Liver (tissue), 9 donors: ENCODE data around the gene SLC2A9. TPM values are rescaled to one million over a fixed set of nuclear protein-coding genes. Genes with fewer than 3 reads are reported as not detected.
A peak's percentile ranks its signal among the peaks of the same experiment; 100 is the strongest.

ENCODE experiments used
- DNase-seq: peaks from one replicate; pipeline ENCODE4 v3.0.0-alpha.2; 2017; ENCODE audit warnings: low spot score
- H3K27ac ChIP-seq, 2 donors: one replicate each; pipeline ENCODE4 v1.7.0; 2013; ENCODE audit warnings: inconsistent platforms in 2 of 2, low read length in 2 of 2, control low read depth in 1 of 2, low read depth in 1 of 2, mild to moderate bottlenecking in 1 of 2
- H3K27me3 ChIP-seq, 4 donors: one replicate each; pipeline versions ENCODE4 v1.6.1 to v1.7.0; 2013; ENCODE audit warnings: low read length in 3 of 4, inconsistent platforms in 1 of 4, mild to moderate bottlenecking in 1 of 4, moderate library complexity in 1 of 4; ENCODE audit not compliant: control insufficient read depth in 4 of 4, insufficient read depth in 4 of 4
- H3K36me3 ChIP-seq, 4 donors: one replicate each; pipeline versions ENCODE4 v1.6.1 to v1.7.0; 2013; ENCODE audit warnings: low read length in 3 of 4, mild to moderate bottlenecking in 3 of 4, low read depth in 1 of 4, moderate library complexity in 1 of 4; ENCODE audit not compliant: control insufficient read depth in 4 of 4, insufficient read depth in 3 of 4
- H3K4me1 ChIP-seq, 4 donors: one replicate each; pipeline versions ENCODE4 v1.6.1 to v1.7.0; 2013; ENCODE audit warnings: low read length in 3 of 4, mild to moderate bottlenecking in 3 of 4, moderate library complexity in 1 of 4; ENCODE audit not compliant: control insufficient read depth in 4 of 4, insufficient read depth in 4 of 4
- H3K4me3 ChIP-seq, 3 donors: one replicate each; pipeline versions ENCODE4 v1.6.1 to v1.7.0; 2013; ENCODE audit warnings: low read length in 3 of 3, control low read depth in 1 of 3, low read depth in 1 of 3, mild to moderate bottlenecking in 1 of 3
- H3K9ac ChIP-seq, 2 donors: one replicate each; pipeline ENCODE4 v1.7.0; 2013; ENCODE audit warnings: low read length in 2 of 2, mild to moderate bottlenecking in 2 of 2, moderate library complexity in 2 of 2, control low read depth in 1 of 2, low read depth in 1 of 2
- H3K9me3 ChIP-seq, 4 donors: one replicate each; pipeline versions ENCODE4 v1.6.1 to v1.7.0; 2013; ENCODE audit warnings: low read length in 3 of 4; ENCODE audit not compliant: control insufficient read depth in 4 of 4
- ATF3 ChIP-seq: IDR thresholded peaks from 2 replicates; pipeline ENCODE4 v1.6.1; 2016; ENCODE audit warnings: antibody characterized with exemption
- EGR1 ChIP-seq, 2 donors: IDR thresholded peaks; 2 replicates each; pipeline ENCODE4 v1.6.1; 2016 to 2018; ENCODE audit warnings: antibody characterized with exemption in 2 of 2, low read depth in 2 of 2
- FOXA1 ChIP-seq: IDR thresholded peaks from 2 replicates; pipeline ENCODE4 v1.6.1; 2016; ENCODE audit warnings: antibody characterized with exemption
- FOXA2 ChIP-seq: IDR thresholded peaks from 2 replicates; pipeline ENCODE4 v1.6.1; 2016; ENCODE audit warnings: antibody characterized with exemption
- GABPA ChIP-seq, 2 donors: IDR thresholded peaks in 1 of 2; conservative IDR thresholded peaks in 1 of 2; 2 replicates each; pipeline ENCODE4 v1.6.1; 2016; ENCODE audit warnings: antibody characterized with exemption in 2 of 2, mild to moderate bottlenecking in 1 of 2, moderate library complexity in 1 of 2
- HNF4A ChIP-seq, 2 donors: conservative IDR thresholded peaks; 2 replicates each; pipeline ENCODE4 v1.6.1; 2016; ENCODE audit warnings: antibody characterized with exemption in 2 of 2, mild to moderate bottlenecking in 2 of 2
- HNF4G ChIP-seq: IDR thresholded peaks from 2 replicates; pipeline ENCODE4 v1.6.1; 2016; ENCODE audit warnings: antibody characterized with exemption
- JUND ChIP-seq, 2 donors: IDR thresholded peaks; 2 replicates each; pipeline ENCODE4 v1.6.1; 2016; ENCODE audit warnings: antibody characterized with exemption in 2 of 2
- MAX ChIP-seq: IDR thresholded peaks from 2 replicates; pipeline ENCODE4 v1.6.1; 2016; ENCODE audit warnings: antibody characterized with exemption
- NR2F2 ChIP-seq: IDR thresholded peaks from 2 replicates; pipeline ENCODE4 v1.6.1; 2016; ENCODE audit warnings: antibody characterized with exemption
- RAD21 ChIP-seq, 2 donors: IDR thresholded peaks; 2 replicates each; pipeline ENCODE4 v1.6.1; 2016; ENCODE audit warnings: antibody characterized with exemption in 2 of 2, mild to moderate bottlenecking in 2 of 2
- RXRA ChIP-seq, 2 donors: IDR thresholded peaks; 2 replicates each; pipeline ENCODE4 v1.6.1; 2017 to 2018; ENCODE audit warnings: antibody characterized with exemption in 2 of 2, mild to moderate bottlenecking in 1 of 2
- SP1 ChIP-seq: IDR thresholded peaks from 2 replicates; pipeline ENCODE4 v1.6.1; 2018; ENCODE audit warnings: antibody characterized with exemption, mild to moderate bottlenecking
- TAF1 ChIP-seq: conservative IDR thresholded peaks from 2 replicates; pipeline ENCODE4 v1.6.1; 2016; ENCODE audit warnings: antibody characterized with exemption, mild to moderate bottlenecking
- YY1 ChIP-seq: IDR thresholded peaks from 2 replicates; pipeline ENCODE4 v1.6.1; 2016; ENCODE audit warnings: antibody characterized with exemption, mild to moderate bottlenecking
- ZBTB33 ChIP-seq: IDR thresholded peaks from 2 replicates; pipeline ENCODE4 v1.6.1; 2016; ENCODE audit warnings: antibody characterized with exemption
- WGBS: extraction: QIAGEN DNeasy Blood & Tissue Kit; methylation state at CpG from one replicate; pipeline ENCODE4 v1.1.7; 2013; 5-methylcytosine and 5-hydroxymethylcytosine counted together
- polyA plus RNA-seq, 2 donors: library from polyadenylated mRNA; stranded (reverse) in 1 of 2; unstranded in 1 of 2; fragments of 200-250 nt in 1 of 2; fragments of >200 nt in 1 of 2; fragmentation: Nextera tagmentation in 1 of 2; extraction: Ambion mirVana in 1 of 2; gene quantifications; one replicate each; pipeline versions ENCODE4 v1.2.1 to v1.2.3, GENCODE V29; 2013 to 2015
- total RNA-seq, 2 donors: library from RNA; depleted of rRNA; stranded (reverse); fragments of >200 nt; gene quantifications; one replicate each; pipeline ENCODE4 v1.2.3, GENCODE V29; 2014
- TF ChIP-seq, protein P1 (sequence below): fragments of 150-350 bp; IDR thresholded peaks from 2 replicates; pipeline ENCODE4 v1.5.1; 2017; ENCODE audit warnings: improper control_type of control experiment, low read depth, low read length; ENCODE audit not compliant: missing input control
- TF ChIP-seq, protein P2 (sequence below): IDR thresholded peaks from 2 replicates; pipeline ENCODE4 v1.6.1; 2016; ENCODE audit warnings: antibody characterized with exemption, mild to moderate bottlenecking
- donor health status: healthy.
- donor health status: healthy.
- donor health status: healthy.
- donor health status: healthy.
- donor health status: healthy.

Gene SLC2A9
- total and polyA plus RNA-seq, 4 donors: 6.2 to 49.0 (median 21.6) TPM

DNA sequence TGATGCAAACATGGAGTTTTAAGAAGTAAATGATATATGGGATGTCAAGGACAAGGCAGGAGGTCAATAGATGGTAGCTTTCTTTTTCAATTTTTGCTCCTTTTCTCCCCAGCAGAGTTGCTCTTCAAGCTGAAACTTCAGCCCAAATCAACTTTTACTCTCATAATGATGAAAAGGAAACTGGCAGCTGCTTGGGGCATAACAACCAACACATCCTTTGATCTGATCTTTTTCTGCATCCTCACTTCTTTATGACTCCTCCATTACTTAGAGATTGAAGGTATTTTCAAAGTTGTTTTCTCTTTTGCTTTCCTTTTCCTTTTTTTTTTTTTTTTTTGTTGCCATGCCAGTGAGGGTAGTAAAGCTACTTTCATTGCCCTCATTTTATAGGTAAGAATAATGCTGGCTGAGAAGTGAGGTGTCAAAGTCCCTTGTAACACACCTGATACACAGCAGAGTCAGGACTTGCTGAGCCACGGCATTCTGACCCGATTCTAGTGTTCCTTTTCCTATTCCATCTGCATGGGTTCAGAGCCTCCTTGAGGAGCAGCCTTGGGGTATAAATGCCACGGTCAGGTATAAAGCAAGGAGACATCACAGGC, 26.9 kb downstream of the SLC2A9 start (continued):
- no peak for TF ChIP-seq ZBTB33
- no peak for TF ChIP-seq FOXA2
- no peak for TF ChIP-seq EGR1 (IDR thresholded peaks at IDR 0.05; ENCODE audit: low read depth in 2 of 2)
- TF ChIP-seq HNF4G: no peak
- TF ChIP-seq GABPA (IDR thresholded peaks at IDR 0.05 in 1 of 2, conservative IDR thresholded peaks at IDR 0.05 in 1 of 2): no peak
- TF ChIP-seq MAX: no peak

GRCh38 chr4:9989918-9990635, 31.2 kb downstream of the SLC2A9 start:
- WGBS: 85% methylated on average over 10 of the region's 10 CpGs
- Histone ChIP-seq H3K27me3 (no peaks in the 10 kb centered on the region), H3K9me3 (no peaks in the 10 kb centered on the region), H3K4me3 (no peak overlapping the region), H3K9ac (no peak overlapping the region), H3K36me3 (peaks cover 0 to 16% (median 4%) of the 10 kb centered on the region in 4 donors), H3K4me1 (no peaks in the 10 kb centered on the region), H3K27ac (no peak overlapping the region)
- TF ChIP-seq, protein P1, sequence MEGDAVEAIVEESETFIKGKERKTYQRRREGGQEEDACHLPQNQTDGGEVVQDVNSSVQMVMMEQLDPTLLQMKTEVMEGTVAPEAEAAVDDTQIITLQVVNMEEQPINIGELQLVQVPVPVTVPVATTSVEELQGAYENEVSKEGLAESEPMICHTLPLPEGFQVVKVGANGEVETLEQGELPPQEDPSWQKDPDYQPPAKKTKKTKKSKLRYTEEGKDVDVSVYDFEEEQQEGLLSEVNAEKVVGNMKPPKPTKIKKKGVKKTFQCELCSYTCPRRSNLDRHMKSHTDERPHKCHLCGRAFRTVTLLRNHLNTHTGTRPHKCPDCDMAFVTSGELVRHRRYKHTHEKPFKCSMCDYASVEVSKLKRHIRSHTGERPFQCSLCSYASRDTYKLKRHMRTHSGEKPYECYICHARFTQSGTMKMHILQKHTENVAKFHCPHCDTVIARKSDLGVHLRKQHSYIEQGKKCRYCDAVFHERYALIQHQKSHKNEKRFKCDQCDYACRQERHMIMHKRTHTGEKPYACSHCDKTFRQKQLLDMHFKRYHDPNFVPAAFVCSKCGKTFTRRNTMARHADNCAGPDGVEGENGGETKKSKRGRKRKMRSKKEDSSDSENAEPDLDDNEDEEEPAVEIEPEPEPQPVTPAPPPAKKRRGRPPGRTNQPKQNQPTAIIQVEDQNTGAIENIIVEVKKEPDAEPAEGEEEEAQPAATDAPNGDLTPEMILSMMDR: no peak
- TF ChIP-seq YY1 (no peak), ZBTB33 (no peak), RAD21 (IDR thresholded peaks at IDR 0.05) (no peak), MAX (no peak), NR2F2 (no peak), EGR1 (IDR thresholded peaks at IDR 0.05; ENCODE audit: low read depth in 2 of 2) (no peak), FOXA1 (no peak), HNF4G (no peak), ATF3 (no peak), JUND (IDR thresholded peaks at IDR 0.05) (no peak), SP1 (no peak), RXRA (IDR thresholded peaks at IDR 0.05) (no peak), TAF1 (no peak), GABPA (IDR thresholded peaks at IDR 0.05 in 1 of 2, conservative IDR thresholded peaks at IDR 0.05 in 1 of 2) (no peak), HNF4A (conservative IDR thresholded peaks at IDR 0.05) (no peak)
- TF ChIP-seq, protein P2, sequence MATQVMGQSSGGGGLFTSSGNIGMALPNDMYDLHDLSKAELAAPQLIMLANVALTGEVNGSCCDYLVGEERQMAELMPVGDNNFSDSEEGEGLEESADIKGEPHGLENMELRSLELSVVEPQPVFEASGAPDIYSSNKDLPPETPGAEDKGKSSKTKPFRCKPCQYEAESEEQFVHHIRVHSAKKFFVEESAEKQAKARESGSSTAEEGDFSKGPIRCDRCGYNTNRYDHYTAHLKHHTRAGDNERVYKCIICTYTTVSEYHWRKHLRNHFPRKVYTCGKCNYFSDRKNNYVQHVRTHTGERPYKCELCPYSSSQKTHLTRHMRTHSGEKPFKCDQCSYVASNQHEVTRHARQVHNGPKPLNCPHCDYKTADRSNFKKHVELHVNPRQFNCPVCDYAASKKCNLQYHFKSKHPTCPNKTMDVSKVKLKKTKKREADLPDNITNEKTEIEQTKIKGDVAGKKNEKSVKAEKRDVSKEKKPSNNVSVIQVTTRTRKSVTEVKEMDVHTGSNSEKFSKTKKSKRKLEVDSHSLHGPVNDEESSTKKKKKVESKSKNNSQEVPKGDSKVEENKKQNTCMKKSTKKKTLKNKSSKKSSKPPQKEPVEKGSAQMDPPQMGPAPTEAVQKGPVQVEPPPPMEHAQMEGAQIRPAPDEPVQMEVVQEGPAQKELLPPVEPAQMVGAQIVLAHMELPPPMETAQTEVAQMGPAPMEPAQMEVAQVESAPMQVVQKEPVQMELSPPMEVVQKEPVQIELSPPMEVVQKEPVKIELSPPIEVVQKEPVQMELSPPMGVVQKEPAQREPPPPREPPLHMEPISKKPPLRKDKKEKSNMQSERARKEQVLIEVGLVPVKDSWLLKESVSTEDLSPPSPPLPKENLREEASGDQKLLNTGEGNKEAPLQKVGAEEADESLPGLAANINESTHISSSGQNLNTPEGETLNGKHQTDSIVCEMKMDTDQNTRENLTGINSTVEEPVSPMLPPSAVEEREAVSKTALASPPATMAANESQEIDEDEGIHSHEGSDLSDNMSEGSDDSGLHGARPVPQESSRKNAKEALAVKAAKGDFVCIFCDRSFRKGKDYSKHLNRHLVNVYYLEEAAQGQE: no peak
- DNase-seq: peak; percentile 6
